GM23338 (cell line): Measurements from ENCODE around the gene CDK5. TPM values are rescaled to one million over a fixed set of nuclear protein-coding genes. Genes with fewer than 3 reads are reported as not detected.
A peak's percentile ranks its signal among the peaks of the same experiment; 100 is the strongest.

Experiments used
- ATAC-seq: fragments of 200-7000 bp; cut with Tn5 transposase; 3 replicates; pipeline ENCODE4 v1.9.1; 2020
- DNase-seq: peaks from one replicate; pipeline ENCODE4 v3.0.0-alpha.2; 2015; ENCODE audit warnings: low spot score
- H2AFZ ChIP-seq: fragments of 200-600 bp; sonication (generic); 2 replicates; pipeline ENCODE4 v1.8.0; 2016; ENCODE audit warnings: antibody characterized with exemption, mild to moderate bottlenecking, moderate library complexity
- H3F3A ChIP-seq: fragments of 200-600 bp; sonication (generic); replicated peaks from 2 replicates; pipeline ENCODE4 v1.8.0; 2017; ENCODE audit warnings: antibody characterized with exemption, mixed run types, low read depth
- H3K27ac ChIP-seq: fragments of 200-600 bp; sonication (generic); 2 replicates; pipeline ENCODE4 v1.6.1; 2016; ENCODE audit warnings: low read depth
- H3K27me3 ChIP-seq: fragments of 200-600 bp; sonication (generic); 2 replicates; pipeline ENCODE4 v1.8.0; 2016; ENCODE audit warnings: mild to moderate bottlenecking, mixed run types, moderate library complexity; ENCODE audit not compliant: insufficient read depth
- H3K36me3 ChIP-seq: fragments of 200-600 bp; sonication (generic); 2 replicates; pipeline ENCODE4 v1.8.0; 2016; ENCODE audit warnings: mild to moderate bottlenecking; ENCODE audit not compliant: insufficient read depth
- H3K4me1 ChIP-seq: fragments of 200-600 bp; sonication (generic); 2 replicates; pipeline ENCODE4 v1.8.0; 2016; ENCODE audit warnings: mild to moderate bottlenecking, moderate library complexity; ENCODE audit not compliant: insufficient read depth
- H3K4me2 ChIP-seq: fragments of 200-600 bp; sonication (generic); 2 replicates; pipeline ENCODE4 v1.7.1; 2017; ENCODE audit warnings: mixed run types
- H3K4me3 ChIP-seq: fragments of 200-600 bp; sonication (generic); 2 replicates; pipeline ENCODE4 v1.6.1; 2016; ENCODE audit warnings: mixed run types
- H3K79me2 ChIP-seq: fragments of 200-600 bp; sonication (generic); replicated peaks from 2 replicates; pipeline ENCODE4 v1.8.0; 2017; ENCODE audit warnings: mild to moderate bottlenecking; ENCODE audit not compliant: insufficient read depth
- H3K9me2 ChIP-seq: fragments of 200-600 bp; sonication (generic); 2 replicates; pipeline ENCODE4 v1.8.0; 2017; ENCODE audit not compliant: insufficient read depth
- H4K20me1 ChIP-seq: fragments of 200-600 bp; sonication (generic); replicated peaks from 2 replicates; pipeline ENCODE4 v1.8.0; 2017; ENCODE audit warnings: mild to moderate bottlenecking; ENCODE audit not compliant: insufficient read depth
- H3K27ac Mint-ChIP-seq: 2 replicates; pipeline ENCODE4 v1.8.0; 2020; ENCODE audit warnings: inconsistent platforms, mild to moderate bottlenecking, moderate library complexity, mixed read lengths
- H3K27me3 Mint-ChIP-seq: 3 replicates; pipeline ENCODE4 v1.8.0; 2022; ENCODE audit warnings: low read depth, mild to moderate bottlenecking, moderate library complexity, mixed read lengths, inconsistent platforms; ENCODE audit not compliant: insufficient read depth, poor library complexity
- H3K36me3 Mint-ChIP-seq: 3 replicates; pipeline ENCODE4 v1.8.0; 2021; ENCODE audit warnings: low read depth, mild to moderate bottlenecking, inconsistent platforms, moderate library complexity, mixed read lengths
- H3K4me1 Mint-ChIP-seq: 3 replicates; pipeline ENCODE4 v1.8.0; 2020; ENCODE audit warnings: mild to moderate bottlenecking, inconsistent platforms, mixed read lengths
- H3K4me3 Mint-ChIP-seq: 3 replicates; pipeline ENCODE4 v1.8.0; 2021; ENCODE audit warnings: moderate library complexity, mild to moderate bottlenecking, inconsistent platforms, mixed read lengths
- H3K9me3 Mint-ChIP-seq: 3 replicates; pipeline ENCODE4 v1.8.0; 2020; ENCODE audit warnings: moderate library complexity, mild to moderate bottlenecking, inconsistent platforms, mixed read lengths
- CREB1 ChIP-seq: fragments of 250-450 bp; sonication (Bioruptor Pico); IDR thresholded peaks from 2 replicates; pipeline ENCODE4 v1.5.0; 2020; ENCODE audit warnings: low read depth, mild to moderate bottlenecking, moderate library complexity
- ETS1 ChIP-seq: IDR thresholded peaks from 2 replicates; pipeline ENCODE4 v1.6.1; 2016; ENCODE audit warnings: antibody characterized with exemption
- EZH2 ChIP-seq: fragments of 200-600 bp; sonication (generic); IDR thresholded peaks from one replicate; pipeline ENCODE4 v1.8.0; 2017; ENCODE audit warnings: antibody characterized with exemption, mild to moderate bottlenecking, low read depth; ENCODE audit not compliant: unreplicated experiment
- EZH2phosphoT487 ChIP-seq: fragments of 200-600 bp; sonication (generic); IDR thresholded peaks from one replicate; pipeline ENCODE4 v1.8.1; 2018; ENCODE audit warnings: antibody characterized with exemption; ENCODE audit not compliant: unreplicated experiment
- JUNB ChIP-seq: IDR thresholded peaks from one replicate; pipeline ENCODE4 v1.6.1; 2016; ENCODE audit warnings: antibody characterized with exemption; ENCODE audit not compliant: unreplicated experiment
- POLR2AphosphoS5 ChIP-seq: IDR thresholded peaks from 2 replicates; pipeline ENCODE4 v1.6.1; 2016; ENCODE audit warnings: antibody characterized with exemption, low read depth
- STAT1 ChIP-seq: IDR thresholded peaks from one replicate; pipeline ENCODE4 v1.6.1; 2016; ENCODE audit warnings: antibody characterized with exemption; ENCODE audit not compliant: unreplicated experiment
- ZNF114 ChIP-seq: fragments of 250-450 bp; sonication (Bioruptor Pico); IDR thresholded peaks from 2 replicates; pipeline ENCODE4 v1.5.0; 2020; ENCODE audit warnings: mild to moderate bottlenecking, moderate library complexity
- ZNF462 ChIP-seq: fragments of 250-450 bp; sonication (Bioruptor Pico); IDR thresholded peaks from 2 replicates; pipeline ENCODE4 v1.5.0; 2020; ENCODE audit warnings: mild to moderate bottlenecking, moderate library complexity
- polyA plus RNA-seq: library from polyadenylated mRNA; unstranded; fragments of >200 nt; fragmentation: Nextera tagmentation; extraction: Ambion mirVana; gene quantifications from 2 replicates; pipeline ENCODE4 v1.2.1, GENCODE V29; 2016
- total RNA-seq: library from RNA; depleted of rRNA; stranded (reverse); fragments of >200 nt; shearing (Covaris generic); gene quantifications from 2 replicates; pipeline ENCODE4 v1.2.3, GENCODE V29; 2014

Gene CDK5
- total and polyA plus RNA-seq, 2 experiments from 2014 or later = 19.8 to 27.1 TPM

DNA sequence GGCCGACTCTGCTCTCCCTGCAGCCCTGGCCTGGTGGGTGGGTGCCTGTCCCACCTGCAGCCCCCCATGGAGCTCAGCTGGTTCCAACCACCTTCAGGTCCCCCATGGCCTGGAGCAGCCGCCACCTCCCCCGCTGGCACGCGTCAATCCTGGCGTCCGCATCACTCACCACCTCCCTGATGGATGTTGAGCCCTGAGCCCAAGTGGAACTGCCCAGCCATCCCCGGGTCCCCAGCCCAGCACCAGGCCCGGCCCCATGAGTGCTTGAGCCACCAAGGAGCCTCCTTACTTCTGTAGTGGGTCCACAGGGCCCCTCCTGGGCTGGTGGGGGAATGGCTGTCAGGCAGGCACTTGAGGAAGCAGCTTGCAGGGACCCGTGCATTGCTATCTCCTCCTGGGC lies 43.2 kb upstream of the CDK5 start (continued):
- TF ChIP-seq CREB1 (CRISPR knock-in tag) (no peak), ZNF462 (no peak), EZH2 (no peak), ZNF114 (CRISPR knock-in tag) (no peak), JUNB (no peak), EZH2phosphoT487 (no peak)

DNA sequence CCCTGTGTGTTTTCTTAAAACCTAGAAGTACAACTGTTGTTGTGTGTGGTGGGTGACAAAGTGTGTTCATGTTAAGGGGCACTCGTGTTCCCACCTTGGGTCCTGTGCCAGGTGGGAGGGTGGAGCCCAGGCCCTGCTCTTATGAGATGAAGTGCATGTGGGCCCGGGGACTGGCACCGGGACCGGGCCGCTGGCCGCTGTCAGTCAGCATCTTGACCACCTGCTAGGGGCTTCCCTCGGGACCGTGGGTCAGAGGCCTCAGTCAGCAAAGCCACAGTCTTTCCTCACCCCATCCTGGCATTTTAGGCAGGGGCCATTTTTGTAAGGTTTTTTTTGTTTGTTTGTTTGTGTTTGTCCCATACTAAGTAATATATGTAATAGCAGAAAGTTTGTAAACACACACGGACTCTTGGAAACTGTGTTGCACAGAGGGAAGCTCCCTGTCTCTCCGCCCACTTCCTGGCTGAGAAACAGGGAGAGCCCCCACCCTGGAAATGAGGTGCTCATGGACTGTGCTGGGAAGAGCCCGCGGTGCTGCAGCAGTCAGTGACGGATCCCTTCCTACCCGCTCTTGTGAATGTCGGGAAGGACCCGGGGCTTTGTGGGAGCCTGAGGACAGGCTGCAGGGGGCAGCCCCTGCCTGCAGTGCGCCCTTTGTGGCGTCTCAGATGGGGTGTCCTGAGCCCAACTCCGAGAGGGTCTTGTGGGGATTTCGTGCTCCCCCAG lies 42.0 kb upstream of the CDK5 start:
- Mint-ChIP-seq H3K36me3 (peaks cover 11% of the 10 kb centered on the region; the same call in 2 of the 3 replicates), H3K4me3 (no peak overlapping the region), H3K9me3 (no peaks in the 10 kb centered on the region; the same call in 2 of the 3 replicates), H3K4me1 (peaks cover 32% of the 10 kb centered on the region), H3K27ac (no peak overlapping the region), H3K27me3 (peaks cover 14% of the 10 kb centered on the region)
- Histone ChIP-seq H3K4me3 (no peak overlapping the region), H3F3A (peaks cover 18% of the 10 kb centered on the region; the same call in 1 of the 2 replicates), H3K36me3 (no peaks in the 10 kb centered on the region), H3K27ac (peak overlapping the region; percentile 32; the same call in 1 of the 2 replicates), H3K79me2 (peaks cover 81% of the 10 kb centered on the region), H3K4me1 (peaks cover 44% of the 10 kb centered on the region), H2AFZ (no peak overlapping the region), H3K9me2 (no peaks in the 10 kb centered on the region), H3K27me3 (no peaks in the 10 kb centered on the region), H3K4me2 (no peak overlapping the region), H4K20me1 (peaks cover 20% of the 10 kb centered on the region)
- no peak for DNase-seq
- ATAC-seq = peak; percentile 41
- TF ChIP-seq ETS1 = no peak
- TF ChIP-seq POLR2AphosphoS5 = no peak
- no peak for TF ChIP-seq EZH2
- no peak for TF ChIP-seq STAT1
